ENCODE results near the gene HOMER2.
"Not testable (repeated sequence)": the region's sequence is repeated elsewhere in the genome, so short reads cannot be mapped to it uniquely, and the experiment has no call there.

The HOMER2 gene

GRCh38 chr15:82964890-82965289 is 12.4 kb upstream of the HOMER2 start:
- DNase-seq (ENCODE audit: low read depth), result no peak

- no peak for DNase-seq (ENCODE audit: low read depth)
Observed at GRCh38 chr15:82963471-82964341, 11.2 kb upstream of the HOMER2 start.

- DNase-seq (ENCODE audit: low read depth), result no peak
Observed at GRCh38 chr15:82960766-82961165, 8.2 kb upstream of the HOMER2 start.

GRCh38 chr15:82959423-82959822 is 6.9 kb upstream of the HOMER2 start:
- DNase-seq (ENCODE audit: low read depth), result no peak

GRCh38 chr15:82958638-82959037 is 6.1 kb upstream of the HOMER2 start:
- no peak for DNase-seq (ENCODE audit: low read depth)

- no peak for DNase-seq (ENCODE audit: low read depth)
Observed at GRCh38 chr15:82951472-82952157, 905 bp downstream of the HOMER2 start.

GRCh38 chr15:82950746-82951370 is 1.7 kb downstream of the HOMER2 start:
- DNase-seq (ENCODE audit: low read depth), result no peak

GRCh38 chr15:82950295-82950694 is 2.2 kb downstream of the HOMER2 start:
- no peak for DNase-seq (ENCODE audit: low read depth)

- no peak for DNase-seq (ENCODE audit: low read depth)
Observed at GRCh38 chr15:82946155-82946701, 6.3 kb downstream of the HOMER2 start.

GRCh38 chr15:82945326-82945725 is 7.2 kb downstream of the HOMER2 start:
- DNase-seq (ENCODE audit: low read depth), result no peak

GRCh38 chr15:82944821-82945220 is 7.7 kb downstream of the HOMER2 start:
- no peak for DNase-seq (ENCODE audit: low read depth)

- DNase-seq (ENCODE audit: low read depth), result no peak
Observed at GRCh38 chr15:82944056-82944455, 8.5 kb downstream of the HOMER2 start.

GRCh38 chr15:82943176-82943575 is 9.3 kb downstream of the HOMER2 start:
- DNase-seq (ENCODE audit: low read depth), result no peak

GRCh38 chr15:82942691-82943090 is 9.8 kb downstream of the HOMER2 start:
- no peak for DNase-seq (ENCODE audit: low read depth)

GRCh38 chr15:82939678-82940077 is 12.8 kb downstream of the HOMER2 start:
- DNase-seq (ENCODE audit: low read depth), result not testable (repeated sequence)

- DNase-seq (ENCODE audit: low read depth), result no peak
Observed at GRCh38 chr15:82937712-82938058, 14.8 kb downstream of the HOMER2 start.

GRCh38 chr15:82936966-82937711 is 15.4 kb downstream of the HOMER2 start:
- no peak for DNase-seq (ENCODE audit: low read depth)

- no peak for DNase-seq (ENCODE audit: low read depth)
Observed at GRCh38 chr15:82935382-82935781, 17.1 kb downstream of the HOMER2 start.

- DNase-seq (ENCODE audit: low read depth), result no peak
Observed at GRCh38 chr15:82934100-82934880, 18.2 kb downstream of the HOMER2 start.

- DNase-seq (ENCODE audit: low read depth), result no peak
Observed at GRCh38 chr15:82933576-82933975, 18.9 kb downstream of the HOMER2 start.

GRCh38 chr15:82931221-82931620 is 21.3 kb downstream of the HOMER2 start:
- DNase-seq (ENCODE audit: low read depth), result no peak

All from activated T-cell treated with anti-CD3 and anti-CD28 coated beads for 1 hour (primary cell).